ENCODE results near the gene PLPPR1.
"Not testable (repeated sequence)": the region's sequence is repeated elsewhere in the genome, so short reads cannot be mapped to it uniquely, and the experiment has no call there.

Gene PLPPR1

DNA sequence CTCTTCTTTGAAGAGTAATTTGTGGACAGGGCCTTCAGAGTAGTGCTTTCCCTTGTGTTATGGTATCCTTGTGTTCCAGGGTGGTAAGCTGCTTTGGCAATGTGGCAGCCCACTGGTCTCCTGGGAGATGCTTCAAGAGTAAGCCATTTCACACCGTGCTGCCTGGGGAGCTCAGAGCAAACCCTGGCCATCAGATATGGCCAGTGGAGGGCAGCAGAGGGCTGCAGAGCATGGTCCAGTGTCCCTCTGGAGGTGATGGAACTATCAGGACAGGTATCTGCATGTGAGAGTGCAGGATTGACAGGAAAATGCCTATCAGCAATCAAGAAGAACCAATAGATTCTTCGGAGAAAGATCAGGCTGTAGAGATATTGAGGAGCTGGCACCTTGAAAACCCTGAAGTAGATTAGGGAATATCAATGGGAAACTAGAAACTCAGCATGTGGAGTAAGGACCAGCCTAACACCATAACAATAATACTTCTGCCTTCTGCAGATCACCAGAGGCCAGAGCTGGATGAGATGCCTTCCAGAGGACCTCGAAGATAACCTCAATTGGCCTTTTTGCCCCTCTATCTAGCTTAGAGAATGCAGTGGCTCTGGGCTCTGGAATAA lies 90.8 kb downstream of the PLPPR1 start:
- in situ Hi-C loops (cut with HindIII; ENCODE audit: low sequenced_read_pairs), result no loop called here

DNA sequence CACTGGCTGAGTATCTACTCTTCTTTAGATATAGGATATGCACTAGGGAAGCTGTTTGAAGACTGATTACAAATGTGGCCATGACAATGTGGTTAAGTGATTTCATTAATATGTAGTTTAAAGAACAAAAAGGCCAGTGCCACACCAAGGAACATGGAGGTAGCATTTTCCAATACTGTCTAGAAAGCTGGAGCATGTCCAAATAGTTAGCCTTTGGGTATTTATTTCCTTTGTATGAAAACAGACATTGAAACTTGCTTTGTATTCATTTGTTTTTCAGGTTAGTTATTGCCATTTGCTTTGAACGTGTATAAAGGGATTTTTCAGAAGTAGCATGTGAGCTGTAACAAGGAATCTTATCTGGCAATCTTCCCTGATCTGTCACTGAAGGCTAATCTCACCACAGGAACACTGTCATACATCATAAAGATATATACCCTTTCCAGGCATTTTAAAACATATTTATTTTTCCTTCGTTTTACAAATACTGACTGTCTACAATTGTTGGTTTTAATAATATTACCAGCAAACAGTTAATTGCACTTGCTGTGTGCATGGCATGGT lies 93.4 kb downstream of the PLPPR1 start:
- in situ Hi-C loops (cut with HindIII; ENCODE audit: low sequenced_read_pairs), result no loop called here

DNA sequence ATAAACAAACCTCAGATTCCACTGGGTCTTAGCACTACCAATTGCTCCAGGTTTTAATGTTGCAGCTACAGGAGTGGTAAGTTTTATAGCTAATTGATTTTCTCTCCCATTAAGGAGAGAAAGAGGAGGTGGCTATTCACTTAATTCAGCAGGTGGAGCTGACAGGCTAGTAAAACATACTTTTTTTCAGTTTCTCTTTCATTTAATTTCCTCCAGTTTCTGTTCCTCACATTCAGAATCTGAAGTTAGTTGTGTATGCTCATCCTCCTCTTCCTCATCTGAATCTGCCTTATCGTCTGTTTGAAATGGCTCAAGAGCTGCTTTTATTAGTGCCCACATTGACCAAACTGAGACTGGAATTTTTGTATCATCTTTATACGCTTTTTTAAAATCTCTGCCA lies 98.0 kb downstream of the PLPPR1 start:
- in situ Hi-C loops (cut with HindIII; ENCODE audit: low sequenced_read_pairs), result no loop called here

DNA sequence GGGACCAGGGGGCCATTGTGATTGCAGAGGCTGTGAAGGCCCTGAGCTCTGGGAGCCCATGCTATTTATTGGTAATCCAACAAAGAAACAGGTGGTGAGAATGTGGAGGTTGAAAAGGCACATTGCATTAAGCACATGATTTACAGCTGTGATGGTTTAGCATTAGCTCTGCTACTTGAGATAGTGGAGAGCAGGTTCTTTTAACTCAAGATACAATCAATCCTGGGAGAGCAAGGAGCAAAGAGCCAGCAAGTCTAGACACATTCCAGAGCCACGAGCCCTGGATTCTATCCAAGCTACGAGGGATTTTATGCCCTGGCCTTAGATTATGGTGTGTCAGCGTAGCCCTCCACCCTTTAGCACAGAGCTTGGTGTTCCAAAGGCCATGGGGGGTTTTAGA lies 98.8 kb downstream of the PLPPR1 start:
- in situ Hi-C loops (cut with HindIII; ENCODE audit: low sequenced_read_pairs), result not testable (repeated sequence)

DNA sequence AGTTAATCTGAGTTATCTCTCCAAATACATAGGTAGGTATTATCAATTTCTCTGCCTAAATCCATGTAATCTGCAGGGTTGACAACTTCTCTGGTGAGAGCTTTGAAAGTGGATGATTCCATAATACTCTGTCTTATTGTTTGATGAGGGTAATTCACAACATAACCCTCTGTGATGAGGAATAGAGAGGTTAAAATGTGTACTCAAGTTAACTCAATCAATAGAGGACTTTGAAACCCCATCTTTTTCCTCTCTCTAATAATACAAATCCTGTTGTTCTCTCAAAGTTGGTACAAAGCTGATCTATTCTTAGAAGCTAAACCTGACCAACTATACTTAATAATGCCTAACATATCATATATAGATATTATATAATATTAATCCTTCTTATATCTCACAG lies 100.1 kb downstream of the PLPPR1 start:
- in situ Hi-C loops (cut with HindIII; ENCODE audit: low sequenced_read_pairs), result no loop called here

DNA sequence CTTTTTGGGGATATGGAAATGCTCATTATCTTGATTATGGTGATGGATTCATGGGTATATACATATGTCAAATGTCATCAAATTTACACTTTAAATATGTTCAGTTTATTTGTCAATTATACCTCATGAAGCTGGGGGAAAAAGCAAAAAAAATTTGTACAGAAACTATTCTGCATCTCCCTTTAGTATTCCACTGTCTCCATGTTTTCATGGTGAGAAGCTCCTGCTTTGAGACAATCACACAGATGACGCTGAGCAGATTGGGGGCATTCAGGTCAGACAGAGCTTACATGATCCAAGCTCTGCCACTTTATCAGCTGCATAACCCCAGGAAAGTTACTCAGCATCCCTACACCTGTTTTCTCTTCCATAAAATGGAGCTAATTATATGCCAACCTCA lies 101.5 kb downstream of the PLPPR1 start:
- in situ Hi-C loops (cut with HindIII; ENCODE audit: low sequenced_read_pairs), result no loop called here

DNA sequence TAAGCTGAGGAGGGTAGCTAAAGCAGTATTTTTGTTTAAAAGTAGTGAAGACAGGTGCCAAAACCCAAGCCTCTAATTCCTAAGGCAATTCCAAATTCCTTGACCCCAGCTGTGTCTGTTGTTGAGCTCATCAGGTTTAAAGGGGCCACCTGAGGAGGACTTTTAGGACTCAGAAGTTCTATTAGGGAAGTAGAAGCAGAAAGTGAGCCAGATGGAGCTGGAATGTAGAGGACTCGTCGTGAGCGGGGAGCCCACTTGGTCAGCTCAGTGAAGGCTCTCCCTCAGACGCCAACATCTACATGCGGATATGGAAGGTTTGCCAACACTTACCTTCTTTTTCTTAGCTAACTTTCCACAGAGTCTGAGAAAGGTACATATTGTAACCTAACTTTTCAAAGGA lies 102.8 kb downstream of the PLPPR1 start:
- in situ Hi-C loops (cut with HindIII; ENCODE audit: low sequenced_read_pairs), result no loop called here

DNA sequence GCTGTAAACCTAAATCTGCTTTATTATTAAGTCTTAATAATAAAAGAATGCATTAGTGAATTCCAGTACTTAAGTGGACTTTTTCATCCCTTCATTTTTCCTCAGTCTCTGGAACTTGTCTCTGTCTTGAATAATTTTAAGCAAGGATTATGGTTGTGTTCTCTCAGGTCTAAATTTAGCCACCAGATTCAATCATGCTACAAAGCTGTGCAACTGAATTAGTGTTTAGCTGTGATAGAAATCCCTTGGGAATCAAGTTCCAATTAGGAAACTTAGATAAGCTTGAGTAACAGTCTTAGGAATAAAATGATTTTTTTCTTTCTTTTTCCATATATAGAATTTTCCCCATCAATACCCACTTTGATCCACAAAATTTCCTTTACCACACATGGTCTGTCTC lies 104.3 kb downstream of the PLPPR1 start:
- in situ Hi-C loops (cut with HindIII; ENCODE audit: low sequenced_read_pairs), result no loop called here

DNA sequence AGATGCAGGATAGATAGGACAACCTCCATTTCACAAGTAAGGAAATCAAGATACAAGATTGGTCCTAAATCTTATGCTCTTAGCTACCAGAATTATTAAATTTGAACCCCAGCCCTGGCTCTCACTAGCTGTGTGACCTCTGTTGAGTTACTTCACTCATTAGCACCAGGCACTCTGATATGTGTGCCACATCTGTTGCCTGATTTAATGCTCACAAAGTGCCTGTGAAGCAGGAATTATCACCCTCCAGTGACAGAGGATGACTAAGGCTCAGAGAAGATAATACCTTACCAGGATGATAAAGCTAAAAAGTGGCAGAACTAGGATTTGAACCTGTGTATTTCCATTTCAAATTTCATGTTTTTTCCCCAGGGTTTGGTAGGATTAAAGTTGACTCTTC lies 110.0 kb downstream of the PLPPR1 start:
- in situ Hi-C loops (cut with HindIII; ENCODE audit: low sequenced_read_pairs), result no loop called here

DNA sequence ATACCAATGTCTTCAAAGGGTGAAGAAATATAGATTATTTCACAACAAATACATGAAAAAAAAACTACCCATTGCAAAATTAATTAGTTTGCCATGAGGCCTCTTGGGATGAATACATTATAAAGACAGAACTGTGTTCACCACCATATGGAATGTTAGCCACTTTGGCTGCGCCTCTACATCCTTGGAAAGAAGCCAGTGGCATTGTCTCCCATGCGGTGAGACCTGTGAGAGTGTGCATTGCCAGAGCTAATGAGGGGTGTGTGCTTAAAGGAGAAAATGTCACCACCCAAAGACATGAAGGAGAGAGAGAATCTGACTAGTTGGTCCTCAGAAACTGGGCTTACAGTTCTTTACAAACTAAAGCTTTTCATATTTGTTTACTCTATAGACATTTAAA lies 110.6 kb downstream of the PLPPR1 start:
- in situ Hi-C loops (cut with HindIII; ENCODE audit: low sequenced_read_pairs), result no loop called here

DNA sequence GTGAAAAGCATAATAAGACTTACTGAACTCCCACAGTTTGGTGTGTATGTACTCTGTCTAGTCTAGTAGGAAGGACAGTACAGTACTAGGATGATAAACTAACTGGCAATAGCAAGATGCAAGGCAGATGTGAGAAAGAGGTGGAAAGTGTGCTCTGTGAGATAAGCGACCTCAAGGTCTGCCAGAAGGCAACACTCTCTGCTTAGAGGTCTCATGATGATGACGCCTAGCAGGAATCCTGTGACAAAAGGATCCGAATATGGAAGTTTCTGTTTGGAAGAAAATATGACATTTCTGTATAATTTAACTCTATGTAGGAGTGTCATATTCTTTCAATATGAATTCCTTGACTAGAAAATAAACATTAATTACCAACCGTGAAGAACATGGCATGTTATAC lies 112.2 kb downstream of the PLPPR1 start:
- in situ Hi-C loops (cut with HindIII; ENCODE audit: low sequenced_read_pairs), result no loop called here

DNA sequence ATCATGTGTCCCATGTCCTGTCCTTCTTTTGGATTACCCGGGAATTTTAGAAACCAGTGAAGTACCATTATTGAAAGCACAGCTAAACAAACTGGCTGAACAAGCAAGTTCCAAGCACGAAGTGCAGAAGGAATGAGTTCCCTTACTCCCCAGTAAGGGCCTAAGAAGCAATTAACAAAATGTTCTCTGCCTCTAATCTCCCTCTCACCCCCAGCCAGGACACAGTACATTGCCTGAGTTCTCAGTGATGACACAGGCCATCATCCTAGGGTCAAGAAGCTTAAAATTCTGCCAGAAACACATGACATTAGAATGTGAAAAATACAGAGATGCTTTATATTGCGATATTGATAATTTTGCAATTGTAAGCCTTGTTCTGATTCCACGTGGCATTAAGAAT lies 118.0 kb downstream of the PLPPR1 start:
- in situ Hi-C loops (cut with HindIII; ENCODE audit: low sequenced_read_pairs), result no loop called here

DNA sequence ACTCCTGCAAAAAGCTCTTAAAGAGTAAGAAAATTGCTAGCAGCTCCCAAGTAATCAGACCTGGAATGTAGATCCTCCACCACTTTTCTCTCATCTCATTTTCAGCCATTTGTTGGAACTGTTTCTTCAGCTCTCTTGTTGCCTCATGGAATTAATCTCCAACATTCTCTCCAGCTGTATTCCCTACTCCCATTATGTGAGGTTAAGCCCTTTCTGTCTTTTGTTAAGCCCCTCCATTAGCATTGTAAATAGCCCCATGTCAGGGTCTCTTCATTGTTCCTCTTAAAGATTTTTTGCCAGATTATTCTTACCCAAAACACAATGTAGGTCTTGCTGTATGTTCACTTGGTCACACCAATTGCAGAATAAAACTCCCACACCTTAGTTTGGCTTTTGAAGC lies 119.8 kb downstream of the PLPPR1 start:
- in situ Hi-C loops (cut with HindIII; ENCODE audit: low sequenced_read_pairs), result no loop called here

DNA sequence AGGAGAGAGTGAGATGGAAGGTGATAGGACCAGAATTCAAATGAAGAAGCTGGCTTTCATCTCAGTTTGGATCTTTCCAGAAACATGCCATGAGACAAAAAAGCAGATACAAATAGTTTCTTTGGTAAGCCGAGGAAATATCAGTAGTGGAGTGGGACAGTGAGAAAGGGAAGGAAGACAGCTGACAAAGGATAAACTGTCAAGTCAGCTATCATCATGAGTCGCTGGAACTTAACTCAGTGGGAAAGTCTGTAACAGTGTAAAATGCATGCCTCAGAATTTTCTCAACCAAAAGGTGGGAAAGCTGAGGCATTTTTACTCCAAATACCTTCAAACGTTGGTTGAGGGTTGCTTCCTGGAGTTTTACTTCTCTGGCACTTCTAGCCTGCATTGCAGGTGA lies 129.8 kb downstream of the PLPPR1 start:
- in situ Hi-C loops (cut with HindIII; ENCODE audit: low sequenced_read_pairs), result no loop called here

DNA sequence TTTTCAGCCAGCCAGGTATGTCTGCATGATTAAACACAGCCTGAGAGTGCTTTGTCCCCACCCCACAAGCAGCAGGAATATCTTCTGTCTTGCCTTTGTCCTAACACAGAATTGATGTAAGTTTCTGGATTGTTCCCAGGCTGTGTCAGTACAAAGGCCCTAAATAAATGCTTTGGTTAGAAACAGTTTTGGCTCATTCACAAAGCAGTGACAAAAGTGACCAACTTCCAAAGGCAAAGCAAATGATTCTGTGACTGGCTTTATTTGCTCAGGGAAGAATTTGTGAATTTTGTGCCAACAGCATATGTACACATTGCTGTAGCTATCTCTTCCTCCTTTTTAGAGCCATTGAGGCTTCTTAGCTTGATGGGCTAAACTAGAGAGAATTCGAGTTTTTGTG lies 133.7 kb downstream of the PLPPR1 start:
- in situ Hi-C loops (cut with HindIII; ENCODE audit: low sequenced_read_pairs), result no loop called here

DNA sequence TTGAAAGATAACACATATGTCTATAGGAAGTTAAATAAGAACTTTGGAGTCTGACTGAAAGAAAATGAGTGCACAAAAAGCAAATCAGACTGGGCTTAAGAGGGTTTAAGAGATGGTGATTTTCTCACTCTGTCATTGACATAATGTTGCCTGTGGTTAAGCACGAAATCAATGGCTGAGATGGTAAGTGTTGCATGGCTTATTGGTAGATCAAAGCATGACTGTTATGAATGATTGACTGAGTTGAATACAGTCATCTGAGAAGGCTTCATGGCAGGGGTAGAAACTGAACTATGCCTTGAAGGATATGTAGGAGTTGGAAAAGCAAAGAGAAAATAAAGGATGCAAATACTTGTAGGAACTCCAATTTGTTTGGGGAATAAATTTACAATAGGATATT lies 136.6 kb downstream of the PLPPR1 start:
- in situ Hi-C loops (cut with HindIII; ENCODE audit: low sequenced_read_pairs), result no loop called here

DNA sequence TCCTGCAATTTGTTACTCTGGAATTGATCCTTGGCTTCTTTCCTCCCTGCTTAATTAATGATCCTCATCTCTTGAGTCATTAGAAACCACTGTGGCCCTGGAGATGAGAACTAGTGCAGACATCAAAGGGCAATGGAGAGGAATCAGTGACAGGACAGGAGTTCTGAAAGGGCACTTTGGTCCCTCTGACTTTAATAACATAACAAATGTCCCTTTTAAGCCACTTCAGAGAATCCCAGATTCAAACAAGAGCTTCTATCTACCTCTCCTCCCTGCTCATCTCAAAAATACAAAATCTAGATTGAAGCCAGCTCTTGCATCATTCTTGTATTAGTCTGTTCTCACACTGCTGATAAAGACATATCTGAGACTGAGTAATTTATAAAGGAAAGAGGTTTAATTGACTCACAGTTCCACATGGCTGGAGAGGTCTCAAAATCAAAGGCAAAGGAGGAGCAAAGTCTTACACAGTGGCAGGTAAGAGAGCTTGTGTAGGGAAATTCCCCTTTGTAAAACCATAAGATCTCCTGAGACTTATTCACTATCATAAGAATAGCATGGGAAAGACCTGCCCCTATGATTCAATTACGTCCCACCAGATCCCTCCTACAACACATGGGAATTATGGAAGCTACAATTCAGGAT lies 139.1 kb downstream of the PLPPR1 start:
- in situ Hi-C loops (cut with HindIII; ENCODE audit: low sequenced_read_pairs), result no loop called here

DNA sequence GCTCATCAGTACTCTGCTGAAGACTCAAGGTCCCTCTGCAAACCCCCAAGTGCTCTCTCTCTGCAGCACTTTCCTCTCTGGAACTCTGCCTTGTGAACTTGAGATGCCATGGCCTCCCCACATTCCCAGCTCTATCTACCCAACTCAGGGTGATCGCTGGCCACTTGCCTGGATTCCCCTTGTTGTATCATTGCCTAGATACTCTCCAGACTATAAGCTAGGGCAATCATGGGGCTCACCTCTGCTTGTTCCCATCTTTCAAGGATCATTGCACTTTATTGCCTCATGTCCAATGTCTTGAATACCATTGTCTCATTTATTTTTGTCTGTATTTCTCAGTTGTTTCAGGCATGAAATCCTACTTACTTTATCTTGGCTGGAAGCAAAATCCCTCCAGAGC lies 144.1 kb downstream of the PLPPR1 start:
- in situ Hi-C loops (cut with HindIII; ENCODE audit: low sequenced_read_pairs), result no loop called here

DNA sequence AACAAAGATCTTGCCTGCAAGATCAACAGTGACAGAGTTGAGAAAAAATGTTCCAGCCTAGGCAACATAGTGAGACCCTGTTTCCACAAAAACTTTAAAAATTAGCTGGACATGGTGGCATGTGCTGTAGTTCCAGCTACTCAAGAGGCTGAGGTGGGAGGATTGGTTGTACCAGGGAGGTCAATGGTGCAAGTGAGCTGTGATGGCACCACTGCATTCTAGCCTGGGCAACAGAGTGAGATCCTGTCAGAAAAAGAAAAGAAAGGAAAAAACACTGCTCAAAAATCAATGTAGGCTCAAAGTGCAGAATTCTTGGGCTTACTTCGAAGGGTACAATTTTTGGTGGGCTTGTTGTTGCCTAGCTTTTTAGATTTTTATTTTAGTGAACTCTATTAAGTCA lies 145.4 kb downstream of the PLPPR1 start:
- in situ Hi-C loops (cut with HindIII; ENCODE audit: low sequenced_read_pairs), result no loop called here

DNA sequence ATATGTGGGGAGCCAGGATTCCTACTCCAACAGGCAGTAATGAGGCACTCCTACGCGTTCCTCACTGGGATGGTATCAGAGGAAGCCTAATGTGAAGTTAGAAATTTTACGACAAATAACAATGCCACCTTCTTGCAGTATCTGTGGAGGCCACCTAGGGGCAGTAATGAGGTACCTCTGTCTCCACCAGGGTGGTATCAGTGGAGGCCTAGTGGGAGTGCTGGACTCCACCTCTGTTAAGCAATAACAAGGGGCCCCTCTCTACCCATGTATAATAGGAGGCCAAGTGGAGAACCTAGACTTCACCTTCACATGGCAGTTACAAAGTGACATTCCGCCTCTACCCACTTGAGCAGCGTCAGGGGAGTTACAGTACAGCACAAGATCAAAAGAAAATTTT lies 147.9 kb downstream of the PLPPR1 start:
- in situ Hi-C loops (cut with HindIII; ENCODE audit: low sequenced_read_pairs), result no loop called here

DNA sequence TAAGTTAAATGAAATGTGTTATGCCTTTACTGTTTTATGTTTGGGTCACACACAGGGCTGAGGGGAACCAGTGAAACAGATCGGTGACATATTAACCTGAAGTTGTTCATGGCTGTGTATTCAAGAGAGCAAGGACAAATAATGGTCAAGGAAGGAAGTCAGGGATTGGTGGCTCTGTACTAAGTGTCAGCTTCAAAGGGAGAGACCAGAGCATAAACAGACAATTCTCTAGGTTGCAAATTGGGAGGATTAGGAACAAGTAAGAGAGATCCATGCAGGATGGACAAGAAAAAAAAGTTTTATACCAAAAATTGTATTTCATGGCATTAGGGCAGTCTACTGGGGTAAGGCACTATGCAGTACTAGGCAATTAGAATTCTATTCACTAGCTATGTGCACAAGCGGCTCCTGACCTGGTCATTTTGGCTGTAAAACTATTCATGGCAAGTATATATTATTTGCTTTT lies 156.3 kb downstream of the PLPPR1 start:
- in situ Hi-C loops (cut with HindIII; ENCODE audit: low sequenced_read_pairs), result no loop called here

DNA sequence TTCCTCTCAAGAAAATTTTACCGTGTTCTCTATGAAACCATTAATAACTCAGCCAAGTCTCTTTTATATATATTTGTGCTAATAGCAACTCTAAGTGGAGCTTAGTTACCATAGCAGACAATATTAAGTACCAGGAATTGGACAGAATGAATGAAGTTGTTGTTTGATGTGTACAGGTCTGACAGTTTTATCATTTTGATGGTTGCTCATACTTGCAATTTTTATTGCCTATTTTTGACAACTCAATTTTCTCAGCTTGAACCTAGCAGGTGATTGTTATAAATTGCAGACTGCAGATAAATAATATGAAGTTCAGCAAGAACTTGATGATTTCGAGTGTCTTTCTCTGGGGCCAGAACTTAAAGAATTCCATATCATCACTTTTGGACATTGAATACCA lies 163.2 kb downstream of the PLPPR1 start:
- in situ Hi-C loops (cut with HindIII; ENCODE audit: low sequenced_read_pairs), result no loop called here

DNA sequence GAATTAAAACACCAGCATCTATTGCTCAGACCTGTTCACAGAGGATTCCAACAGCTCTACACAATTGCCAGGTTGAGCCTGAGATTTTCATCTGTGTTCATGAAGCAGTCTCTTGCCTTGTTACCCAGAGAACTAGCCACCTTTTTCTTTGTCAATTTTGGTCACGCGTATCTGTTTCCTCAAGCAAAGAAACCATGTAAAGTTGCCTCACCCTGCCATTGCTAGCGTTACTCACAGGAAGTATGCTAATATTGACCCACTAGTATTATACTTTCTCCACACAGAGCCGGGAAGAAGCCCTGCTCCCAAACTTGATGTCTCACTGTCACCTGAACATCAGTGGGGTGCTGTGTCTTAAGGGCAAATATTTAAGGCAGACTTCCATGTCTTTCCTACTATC lies 168.5 kb downstream of the PLPPR1 start:
- in situ Hi-C loops (cut with HindIII; ENCODE audit: low sequenced_read_pairs), result no loop called here

Data from DLD1 (cell line).